Measurements from ENCODE around the gene ARHGAP42.

- TF ChIP-seq CTCF (IDR thresholded peaks at IDR 0.05) (no peak), POLR2A (IDR thresholded peaks at IDR 0.05; ENCODE audit: low read depth) (no peak), EP300 (IDR thresholded peaks at IDR 0.05) (no peak), POLR2AphosphoS5 (IDR thresholded peaks at IDR 0.05) (no peak)
Observed at GRCh38 chr11:100925935-100926334, 238.8 kb downstream of the ARHGAP42 start.
